SK-N-SH (cell line): Measurements from ENCODE around the gene PTTG1IP. TPM values are rescaled to one million over a fixed set of nuclear protein-coding genes. Genes with fewer than 3 reads are reported as not detected.

Experiments
- CHD2 ChIP-seq: fragments of 150-350 bp; IDR thresholded peaks from 2 replicates; pipeline ENCODE4 v1.6.1; 2018; ENCODE audit warnings: low read length; ENCODE audit not compliant: partially characterized antibody
- FOXM1 ChIP-seq: IDR thresholded peaks from 2 replicates; pipeline ENCODE4 v1.4.0; 2012; ENCODE audit warnings: low read depth, mild to moderate bottlenecking
- IRF3 ChIP-seq: fragments of 150-350 bp; IDR thresholded peaks from 2 replicates; pipeline ENCODE4 v1.6.1; 2016; ENCODE audit warnings: mild to moderate bottlenecking, low read depth, low read length
- MAX ChIP-seq: IDR thresholded peaks from 2 replicates; pipeline ENCODE4 v1.4.0; 2012; ENCODE audit warnings: low read depth
- MEF2A ChIP-seq: IDR thresholded peaks from 2 replicates; pipeline ENCODE4 v1.4.0; 2012; ENCODE audit warnings: low read depth, borderline replicate concordance
- NFIC ChIP-seq: IDR thresholded peaks from 2 replicates; pipeline ENCODE4 v1.4.0; 2012; ENCODE audit warnings: borderline replicate concordance
- NRF1 ChIP-seq: IDR thresholded peaks from 2 replicates; pipeline ENCODE4 v1.6.1; 2012; ENCODE audit warnings: low read depth, mild to moderate bottlenecking, low read length
- POLR2AphosphoS5 ChIP-seq: IDR thresholded peaks from 2 replicates; pipeline ENCODE4 v1.6.1; 2012; ENCODE audit warnings: low read depth, low read length
- REST ChIP-seq: IDR thresholded peaks from 2 replicates; pipeline ENCODE4 v1.6.1; 2012; ENCODE audit warnings: mild to moderate bottlenecking, low read depth, low read length, moderate library complexity
- SIN3A ChIP-seq: IDR thresholded peaks from 2 replicates; pipeline ENCODE4 v1.6.1; 2012; ENCODE audit warnings: low read depth, mild to moderate bottlenecking, low read length, moderate library complexity, borderline replicate concordance
- TAF1 ChIP-seq: IDR thresholded peaks from 2 replicates; pipeline ENCODE4 v1.6.1; 2012; ENCODE audit warnings: low read depth, mild to moderate bottlenecking, low read length, moderate library complexity, borderline replicate concordance
- TCF12 ChIP-seq: IDR thresholded peaks from 2 replicates; pipeline ENCODE4 v1.4.0; 2012
- USF1 ChIP-seq: IDR thresholded peaks from 2 replicates; pipeline ENCODE4 v1.4.0; 2012; ENCODE audit warnings: low read depth, borderline replicate concordance
- ZBTB33 ChIP-seq: IDR thresholded peaks from 2 replicates; pipeline ENCODE4 v1.4.0; 2012; ENCODE audit warnings: low read depth, borderline replicate concordance
- polyA plus RNA-seq, 3 experiments: library from polyadenylated mRNA; depleted of rRNA; stranded (reverse); fragments of >200 nt; gene quantifications; 2 replicates each; pipeline ENCODE4 v1.2.3, GENCODE V29; 2012

PTTG1IP gene
- polyA plus RNA-seq, 1 of the 3 experiments (the other 2 are of a cell fraction): 171 TPM

- TF ChIP-seq POLR2AphosphoS5 (no peak), REST (no peak), NRF1 (no peak), MEF2A (no peak), TCF12 (no peak), CHD2 (no peak), ZBTB33 (no peak), MAX (no peak), IRF3 (no peak), NFIC (peak; percentile 91), FOXM1 (no peak), TAF1 (no peak), SIN3A (no peak), USF1 (no peak)
- TF ChIP-seq, all 33 proteins: peak for 3
These were observed 38.1 kb upstream of the PTTG1IP start (continued) for GRCh38 chr21:44911384-44912157.
